8988T (cell line): ENCODE data around the gene CDH11.

Source experiments
- DNase-seq: peaks from one replicate; pipeline ENCODE4 v3.0.0; 2011

CDH11 gene

GRCh38 chr16:65116216-65116615, 5.6 kb downstream of the CDH11 start:
- DNase-seq, result no peak

- DNase-seq, result no peak
These were observed 7.3 kb downstream of the CDH11 start for GRCh38 chr16:65114527-65114926.

GRCh38 chr16:65113441-65113840, 8.4 kb downstream of the CDH11 start:
- no peak for DNase-seq

GRCh38 chr16:65111306-65111705, 10.6 kb downstream of the CDH11 start:
- DNase-seq, result no peak

GRCh38 chr16:65106757-65107156, 15.1 kb downstream of the CDH11 start:
- DNase-seq, result no peak

GRCh38 chr16:65105171-65105570, 16.7 kb downstream of the CDH11 start:
- no peak for DNase-seq

- no peak for DNase-seq
These were observed 17.4 kb downstream of the CDH11 start for GRCh38 chr16:65104471-65104870.

GRCh38 chr16:65102326-65102725, 19.5 kb downstream of the CDH11 start:
- no peak for DNase-seq

- DNase-seq, result no peak
These were observed 20.9 kb downstream of the CDH11 start for GRCh38 chr16:65101009-65101408.

- DNase-seq, result no peak
These were observed 22.3 kb downstream of the CDH11 start for GRCh38 chr16:65099607-65100006.

GRCh38 chr16:65098916-65099315, 22.9 kb downstream of the CDH11 start:
- no peak for DNase-seq

- DNase-seq, result no peak
These were observed 24.6 kb downstream of the CDH11 start for GRCh38 chr16:65097296-65097695.

- DNase-seq, result no peak
These were observed 26.0 kb downstream of the CDH11 start for GRCh38 chr16:65095906-65096305.

- no peak for DNase-seq
These were observed 26.7 kb downstream of the CDH11 start for GRCh38 chr16:65095090-65095728.

- DNase-seq, result no peak
These were observed 27.9 kb downstream of the CDH11 start for GRCh38 chr16:65094009-65094408.

GRCh38 chr16:65083164-65083857, 38.6 kb downstream of the CDH11 start:
- DNase-seq, result no peak

- no peak for DNase-seq
These were observed 42.3 kb downstream of the CDH11 start for GRCh38 chr16:65079549-65079948.

GRCh38 chr16:65077181-65077580, 44.7 kb downstream of the CDH11 start:
- no peak for DNase-seq

- DNase-seq, result no peak
These were observed 46.0 kb downstream of the CDH11 start for GRCh38 chr16:65075877-65076276.

- no peak for DNase-seq
These were observed 50.2 kb downstream of the CDH11 start for GRCh38 chr16:65071433-65072311.

GRCh38 chr16:65070831-65071432, 50.9 kb downstream of the CDH11 start:
- DNase-seq, result no peak

- DNase-seq, result no peak
These were observed 52.1 kb downstream of the CDH11 start for GRCh38 chr16:65069766-65070165.

- no peak for DNase-seq
These were observed 52.8 kb downstream of the CDH11 start for GRCh38 chr16:65069065-65069464.
